NCI-H1417 (cell line): ENCODE data around the gene ABCF2.

ENCODE experiments used
- DNase-seq, 3 experiments: peaks; one replicate each; lab custom pipeline; 2025; lab: John Stamatoyannopoulos, UW

The ABCF2 gene

DNA sequence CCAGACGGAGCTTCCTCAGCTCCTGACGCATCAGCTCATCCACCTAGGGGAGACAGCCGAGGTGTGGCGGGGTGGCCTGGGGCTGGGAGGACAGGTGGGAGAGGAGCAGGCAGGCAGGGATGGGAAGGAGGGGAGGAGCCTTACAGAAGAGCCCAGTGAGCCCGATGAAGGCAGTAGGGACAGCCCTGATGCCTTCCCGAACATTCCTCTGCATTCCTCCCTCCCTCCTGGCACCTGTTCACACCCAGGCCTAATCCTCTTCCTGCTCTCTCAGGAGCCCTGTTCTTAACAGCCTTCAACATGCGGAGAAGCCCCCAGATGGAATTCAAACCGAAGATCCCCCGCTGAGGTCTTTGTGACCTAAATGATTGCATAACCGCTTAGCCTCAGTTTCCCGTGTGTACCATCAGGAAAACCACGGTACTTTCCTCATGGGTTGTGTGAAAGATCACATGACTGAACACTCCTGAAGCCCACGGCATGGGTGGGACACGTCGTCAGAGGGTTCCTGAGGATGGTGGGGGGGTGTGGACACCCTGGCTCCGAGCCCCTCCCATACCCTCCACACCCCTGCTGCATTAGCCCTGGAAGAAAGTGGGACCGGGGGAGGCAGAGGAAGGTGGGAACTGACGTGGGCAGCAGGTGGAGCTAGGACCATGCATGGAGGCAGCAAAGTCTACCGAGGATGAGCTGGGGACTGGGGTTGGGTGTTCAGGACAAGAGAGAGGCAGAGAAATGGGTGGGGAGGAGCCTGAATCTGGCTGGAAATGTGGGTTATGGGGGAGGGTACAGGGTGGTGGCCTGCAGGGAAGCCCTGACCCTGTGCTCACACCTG, 31.2 kb downstream of the ABCF2 start:
- no peak for DNase-seq

DNA sequence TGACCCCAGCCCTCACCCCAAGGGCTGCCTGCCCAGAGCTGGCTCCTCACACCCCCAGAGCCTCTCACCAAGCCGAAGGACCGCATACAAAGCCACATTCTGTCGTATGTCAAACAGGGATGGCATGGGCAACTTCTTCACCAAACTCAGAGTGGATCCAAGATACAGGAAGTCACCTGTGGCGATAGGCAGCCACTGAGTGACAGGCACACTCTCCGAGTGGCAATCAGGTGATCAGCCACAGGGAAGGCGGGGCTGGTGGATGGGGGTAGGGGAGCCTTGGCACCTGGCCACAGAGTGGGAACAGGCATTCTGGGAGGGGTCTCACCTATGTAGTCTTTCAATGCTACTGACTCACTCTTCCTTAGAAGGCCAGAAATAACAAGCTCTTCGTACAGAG, 32.8 kb downstream of the ABCF2 start:
- DNase-seq: no peak

DNA sequence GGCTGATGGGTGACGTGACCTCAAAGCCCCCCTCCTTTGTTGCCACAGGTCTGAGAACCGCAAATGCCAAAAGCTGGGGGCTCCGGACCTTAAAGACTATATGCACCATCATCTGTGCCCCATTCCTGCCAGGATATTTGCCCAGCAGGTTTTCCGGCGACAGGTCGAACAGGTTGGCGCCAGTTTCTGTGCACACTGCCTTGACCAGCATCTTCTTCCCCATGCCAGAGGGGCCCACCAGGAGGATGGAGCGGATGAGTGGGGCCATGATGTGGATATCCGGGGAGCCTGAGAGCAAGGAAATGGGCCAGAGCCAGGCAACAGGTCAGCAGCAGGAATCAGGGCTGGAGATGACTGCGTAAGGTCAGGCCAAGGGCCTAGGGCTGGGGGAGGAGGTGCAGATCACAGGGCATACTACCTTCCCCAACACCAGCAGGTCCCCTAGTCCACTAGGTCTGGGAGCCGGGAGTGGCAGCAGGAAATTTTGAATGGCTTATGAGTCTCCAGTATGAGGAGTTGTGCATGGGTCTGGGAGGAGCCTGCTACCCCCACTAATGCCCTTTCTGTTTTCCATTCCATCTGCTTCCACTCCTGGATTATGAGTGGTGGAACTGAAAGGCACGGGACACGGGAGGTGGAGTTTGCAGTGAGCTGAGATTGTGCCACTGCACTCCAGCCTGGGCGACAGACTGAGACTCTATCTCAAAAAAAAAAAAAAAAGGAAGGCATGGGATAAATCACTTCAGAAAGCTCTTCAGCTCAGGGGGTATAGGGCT, 33.6 kb downstream of the ABCF2 start:
- no peak for DNase-seq

DNA sequence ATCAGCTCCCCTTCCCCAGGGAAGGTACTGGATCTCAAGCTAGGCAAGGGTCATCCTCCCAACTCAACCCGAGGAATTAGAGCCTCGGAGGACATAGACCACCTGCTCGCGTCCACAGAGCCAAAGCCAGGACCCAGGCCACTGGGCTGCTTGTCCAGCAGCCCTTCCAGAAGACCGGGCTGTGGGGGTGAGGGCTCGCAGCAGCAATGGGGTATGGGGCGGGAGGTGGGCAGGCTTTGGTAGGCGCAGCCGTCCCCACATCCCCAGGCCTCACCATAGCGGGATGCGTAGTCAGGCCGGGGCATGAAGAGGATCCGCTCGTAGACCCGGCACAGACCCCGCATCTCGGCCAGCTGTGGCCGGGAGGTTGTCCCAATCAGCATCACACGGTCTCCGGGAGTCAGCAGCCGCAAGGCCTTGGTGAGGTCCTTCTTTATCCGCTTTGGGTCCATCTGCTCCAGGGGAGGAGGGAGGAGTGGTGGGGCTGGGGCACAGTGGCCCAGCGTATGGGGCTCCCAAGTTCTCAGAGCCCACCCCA, 34.9 kb downstream of the ABCF2 start:
- no peak for DNase-seq

DNA sequence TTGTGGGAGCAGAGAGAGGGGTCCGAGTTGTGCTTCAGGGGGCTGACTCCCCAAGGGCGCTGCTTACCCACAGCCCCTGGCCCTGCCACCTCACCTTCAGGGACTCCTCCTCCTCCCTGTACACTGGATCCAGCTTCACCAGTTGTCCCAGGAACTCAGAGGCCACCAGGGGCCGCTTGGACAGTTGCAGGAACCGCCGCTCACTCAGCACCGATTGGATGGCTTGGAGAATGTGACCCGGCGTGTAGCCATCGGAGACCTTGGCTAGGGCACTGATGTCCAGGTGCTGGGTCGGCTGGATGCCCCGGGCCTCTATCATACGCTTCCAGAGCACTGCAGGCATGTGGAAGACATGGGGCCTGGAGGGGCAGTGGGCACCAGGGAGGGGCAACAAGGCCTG, 35.5 kb downstream of the ABCF2 start:
- no peak for DNase-seq

DNA sequence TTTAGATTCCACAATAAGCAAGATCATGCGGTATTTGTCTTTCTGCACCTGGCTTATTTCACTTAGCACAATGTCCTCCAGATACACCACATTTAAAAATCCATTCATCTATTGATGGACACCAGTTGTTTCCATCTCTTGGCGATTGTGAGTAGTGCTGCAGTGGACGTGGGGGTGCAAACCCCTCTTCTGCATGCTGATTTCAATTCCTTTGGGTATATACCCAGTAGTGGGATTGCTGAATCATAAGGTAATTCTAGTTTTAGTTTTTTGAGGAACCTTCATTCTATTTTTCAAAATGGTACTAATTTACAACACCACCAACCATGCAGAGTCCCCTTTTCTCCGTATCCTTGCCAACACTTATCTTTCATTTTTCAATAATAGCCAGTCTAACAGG, 38.0 kb downstream of the ABCF2 start:
- DNase-seq: no peak

DNA sequence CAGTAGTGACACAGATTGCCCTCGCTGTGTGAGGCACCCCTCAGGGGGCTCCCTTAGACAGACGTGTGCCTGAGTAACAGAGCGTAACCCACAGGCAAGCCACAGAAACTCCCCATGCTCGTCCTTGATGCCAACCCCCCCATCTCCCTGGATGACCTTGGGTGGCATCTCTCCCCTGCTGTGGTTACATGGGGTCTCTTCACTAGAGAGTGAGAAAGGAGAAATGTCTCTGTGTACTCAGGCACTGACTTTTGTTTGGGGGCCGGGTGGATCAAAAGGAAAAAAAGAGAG, 38.8 kb downstream of the ABCF2 start:
- no peak for DNase-seq

DNA sequence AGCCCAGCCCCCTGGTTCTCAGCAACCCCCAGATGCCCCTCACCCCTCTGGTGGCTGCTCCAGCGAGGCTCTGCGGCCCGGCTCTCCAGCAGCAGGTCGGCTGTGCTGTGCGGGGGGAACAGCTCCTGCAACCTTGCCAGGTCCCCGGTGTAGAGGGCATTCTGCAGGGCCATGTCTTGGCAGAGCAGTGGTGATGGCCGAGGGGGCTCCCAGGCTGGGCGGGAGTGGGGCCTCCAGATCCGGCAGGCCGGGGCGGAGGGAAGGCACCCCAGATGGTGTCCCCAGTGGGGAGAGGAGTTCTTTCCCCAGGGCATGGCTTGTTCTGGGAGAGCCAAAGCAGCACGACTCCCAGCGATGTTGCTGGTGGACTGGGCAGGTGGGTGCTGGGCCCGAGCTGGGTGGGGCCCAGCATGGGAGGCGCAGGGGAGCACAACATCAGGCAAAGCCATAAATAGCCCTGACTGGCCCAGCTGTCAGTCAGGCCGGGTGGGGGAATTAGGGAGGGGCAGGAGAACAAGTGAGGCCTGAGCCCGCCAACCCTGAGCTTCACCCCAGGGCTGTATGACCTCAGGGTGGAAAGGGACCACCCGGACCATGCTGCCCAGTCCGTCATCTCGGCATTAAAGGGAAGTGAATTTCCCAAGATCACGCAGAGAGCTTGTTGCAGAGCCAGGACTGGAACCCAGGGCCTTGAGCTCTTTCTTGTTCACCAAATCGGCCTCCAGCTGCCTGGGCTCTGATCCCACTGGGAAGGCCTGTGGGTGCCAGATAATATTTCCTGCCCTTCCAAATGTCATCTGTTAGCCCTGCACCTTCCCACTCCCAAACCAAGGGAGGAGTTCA, 39.4 kb downstream of the ABCF2 start:
- DNase-seq: no peak

DNA sequence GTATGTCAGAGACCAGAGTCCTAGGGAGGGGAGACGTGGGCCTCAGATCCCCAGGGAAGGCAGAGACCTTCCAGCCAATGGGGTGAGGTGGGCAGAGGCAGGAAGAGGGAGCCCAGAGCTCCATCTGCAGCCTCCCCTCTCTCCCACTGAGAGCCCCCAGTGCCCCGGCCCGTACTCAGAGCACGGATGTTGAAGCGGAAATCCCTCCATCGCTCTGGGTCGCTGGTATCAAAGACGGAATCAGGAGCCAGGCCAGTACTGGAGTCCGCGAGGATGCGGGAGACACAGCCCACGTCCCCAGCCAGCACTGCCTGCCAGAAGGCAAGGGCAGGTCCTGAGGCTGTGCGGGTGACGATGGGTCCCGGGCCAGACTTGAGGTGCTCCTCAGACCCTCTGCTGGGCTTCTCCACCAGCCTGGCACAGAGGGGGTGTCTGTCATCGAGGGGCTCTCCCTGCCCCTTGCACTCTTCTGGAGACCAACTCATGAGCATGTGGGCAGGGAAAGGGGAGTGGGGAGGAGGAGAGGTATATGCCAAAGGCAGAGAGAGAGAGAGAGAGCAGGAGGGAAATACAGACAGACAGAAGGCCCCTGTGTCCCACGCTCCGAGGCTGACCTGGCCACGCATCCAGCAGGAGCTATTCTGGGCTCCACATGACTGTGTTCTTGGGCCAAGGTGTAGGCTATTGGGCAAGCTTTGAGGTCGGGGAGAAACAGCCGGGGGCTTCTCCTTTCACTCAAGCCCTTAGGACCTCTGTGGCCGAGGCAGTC, 40.2 kb downstream of the ABCF2 start, which contains the start of gene ASB10:
Gene ASB10, minus strand, starts transcription at position 611 of the 769 bp plus-strand sequence. Its CDS starts 120 bp downstream, at position 491.
- DNase-seq: no peak

DNA sequence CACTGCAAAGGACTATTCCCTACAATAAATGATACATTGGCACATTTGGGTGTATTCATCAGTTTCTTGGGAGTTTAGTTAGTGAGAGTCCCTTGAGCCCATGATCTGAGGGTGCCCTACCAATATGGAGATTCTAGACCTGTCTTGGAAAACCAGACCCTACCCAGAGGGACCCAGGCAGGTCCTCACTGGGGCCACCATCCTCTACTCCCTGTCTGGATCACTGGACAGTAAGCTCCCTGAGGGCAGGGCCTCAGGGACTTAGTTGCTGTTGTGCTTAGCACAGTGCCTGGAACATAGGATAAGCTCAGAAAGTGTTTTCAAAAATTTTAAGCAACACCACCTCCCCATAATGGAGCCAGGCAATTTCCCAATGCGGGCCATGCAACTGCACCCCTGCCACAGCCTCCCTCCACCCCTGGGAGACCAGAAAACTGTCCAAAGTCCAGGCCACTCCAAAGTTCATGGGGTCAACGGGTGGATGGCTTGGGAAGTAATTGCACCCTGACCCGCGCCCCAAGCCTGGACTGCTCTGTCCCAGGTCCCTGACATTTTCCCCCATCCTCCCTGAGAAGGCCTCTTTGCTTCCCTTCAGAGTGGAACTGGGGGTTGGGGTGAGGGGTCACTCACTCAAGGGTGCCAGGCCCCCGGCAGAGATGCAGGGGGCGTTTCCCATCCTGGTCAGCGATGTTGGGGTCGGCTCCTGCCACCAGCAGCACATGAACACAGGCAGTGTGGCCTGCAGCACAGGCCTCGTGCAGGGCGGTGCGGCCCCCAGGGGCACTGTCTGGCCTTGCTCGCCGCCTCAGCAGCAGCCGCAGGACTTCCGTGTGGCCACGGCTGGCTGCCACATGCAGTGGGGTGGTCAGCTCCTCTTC, 41.0 kb downstream of the ABCF2 start:
- DNase-seq: no peak

DNA sequence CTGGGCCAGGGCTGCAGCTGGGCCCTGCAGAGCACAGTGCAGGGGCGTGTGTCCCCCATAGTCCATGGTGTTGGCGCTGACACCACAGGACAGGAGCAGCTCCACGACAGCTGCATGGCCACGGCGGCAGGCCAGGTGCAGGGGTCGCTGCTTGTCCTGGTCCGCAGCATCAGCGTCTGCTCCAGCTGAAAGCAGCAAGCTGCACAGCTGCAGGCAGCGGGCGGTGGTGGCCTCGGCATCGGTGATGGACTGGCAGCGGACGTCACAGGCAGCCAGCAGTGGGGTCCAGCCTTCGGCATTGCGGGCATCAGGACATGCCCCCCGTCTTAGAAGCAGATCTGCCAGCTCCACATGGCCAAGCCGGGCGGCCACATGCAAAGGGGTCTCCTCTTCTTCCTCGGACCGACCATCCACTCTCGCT, 46.0 kb downstream of the ABCF2 start:
- no peak for DNase-seq

DNA sequence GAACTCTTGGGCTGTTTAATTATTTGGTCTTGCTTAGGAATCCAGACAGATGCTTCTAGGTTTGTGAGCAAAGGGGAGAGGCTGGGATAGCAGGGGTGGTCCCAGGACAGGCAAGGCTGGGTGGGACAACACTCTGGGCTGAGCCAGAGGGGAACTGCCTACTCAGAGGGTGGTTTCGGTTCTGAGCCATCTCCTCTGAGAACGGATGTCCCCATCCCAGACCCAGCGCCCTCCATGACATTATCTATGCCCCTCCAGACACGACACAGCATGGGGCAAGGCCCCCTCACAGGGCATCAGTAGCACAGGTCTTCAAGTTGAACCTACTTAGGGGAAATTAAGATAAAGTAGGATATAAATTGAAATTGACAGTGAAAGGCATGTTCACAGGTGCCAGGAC, 47.1 kb downstream of the ABCF2 start:
- DNase-seq: no peak

DNA sequence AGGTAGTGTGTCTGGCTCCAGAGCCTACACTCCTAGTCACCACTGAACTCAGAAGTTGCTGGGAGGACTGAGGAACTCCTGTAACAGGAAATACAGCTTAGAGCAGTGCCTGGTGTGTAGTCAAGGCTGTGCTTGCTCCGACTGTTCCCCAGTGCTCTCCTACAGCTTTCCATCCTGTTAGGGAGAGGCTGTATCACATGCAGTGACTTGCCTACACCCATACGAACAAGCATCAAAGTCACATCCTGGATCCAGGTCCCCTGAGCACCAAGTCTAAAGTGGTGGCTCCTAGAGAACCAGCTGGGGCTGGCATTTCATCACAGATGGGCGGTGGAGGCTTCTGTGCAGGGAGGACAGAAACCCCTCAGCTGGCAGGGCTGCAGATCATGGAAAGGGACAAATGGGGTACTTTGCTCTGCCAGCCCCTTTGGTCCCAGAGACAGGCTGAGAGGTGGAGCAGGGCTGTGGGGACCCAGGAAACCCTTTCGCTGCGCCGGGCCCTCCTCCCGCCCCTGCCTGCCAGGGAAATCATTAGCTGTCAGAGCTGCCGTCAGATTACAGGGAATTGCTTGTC, 47.6 kb downstream of the ABCF2 start:
- DNase-seq: no peak

DNA sequence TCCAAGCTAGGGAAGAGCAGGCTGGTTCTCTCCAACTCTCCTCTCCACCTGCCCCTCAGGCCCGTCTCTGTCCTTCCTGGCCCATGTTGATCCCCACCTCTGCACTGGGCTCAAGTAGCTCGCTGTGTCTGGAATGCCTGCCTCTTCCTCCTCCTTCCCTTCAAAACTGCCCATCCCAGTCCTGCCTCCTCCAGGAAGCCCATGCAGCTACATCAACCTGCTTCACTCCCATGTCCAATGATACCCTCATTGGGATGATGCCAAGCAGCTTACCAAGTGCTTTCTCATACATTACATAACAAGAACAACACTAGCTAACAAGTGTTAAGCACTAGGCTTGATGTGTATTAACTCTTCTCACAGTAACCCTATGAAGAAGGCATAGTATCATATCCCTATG, 48.2 kb downstream of the ABCF2 start:
- DNase-seq: no peak

DNA sequence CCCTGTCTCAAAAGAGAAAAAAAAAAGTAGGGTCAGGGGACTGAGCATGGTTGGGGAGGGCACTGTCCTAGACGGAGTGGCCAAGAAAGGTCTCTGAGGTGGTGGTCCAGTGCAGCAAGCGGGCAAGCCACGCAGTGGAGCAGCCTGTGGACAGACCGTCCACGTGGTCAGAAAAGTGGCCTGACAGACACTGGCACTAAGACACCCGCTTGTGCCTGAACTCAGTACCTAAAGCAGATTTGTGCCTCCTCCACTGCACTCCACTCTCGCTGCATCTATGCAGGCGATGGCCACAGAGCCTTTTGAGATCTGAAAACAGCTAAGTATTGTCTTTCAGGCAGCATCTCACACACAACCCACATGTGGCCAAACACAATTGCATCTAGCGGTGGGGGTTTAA, 48.8 kb downstream of the ABCF2 start:
- no peak for DNase-seq

DNA sequence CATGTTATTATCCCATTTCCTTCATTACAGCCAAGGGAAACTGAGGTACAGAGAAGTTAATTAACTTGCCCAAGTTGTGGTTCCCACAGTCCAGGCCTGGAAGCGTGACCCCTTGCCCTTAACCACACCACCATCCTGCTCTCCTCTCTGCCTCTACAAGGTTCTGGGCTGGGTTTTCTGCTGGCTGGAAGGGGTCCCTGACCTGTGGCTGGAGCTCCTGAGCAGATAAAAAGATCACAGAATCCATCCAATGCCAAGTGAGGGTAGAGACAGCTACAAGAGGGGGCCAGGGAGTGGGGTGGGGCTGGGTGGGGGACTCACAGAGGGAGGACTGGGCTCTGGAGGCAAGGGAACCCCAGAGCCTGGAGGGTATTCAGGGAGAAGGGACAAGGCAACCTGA, 49.7 kb downstream of the ABCF2 start:
- DNase-seq: no peak

DNA sequence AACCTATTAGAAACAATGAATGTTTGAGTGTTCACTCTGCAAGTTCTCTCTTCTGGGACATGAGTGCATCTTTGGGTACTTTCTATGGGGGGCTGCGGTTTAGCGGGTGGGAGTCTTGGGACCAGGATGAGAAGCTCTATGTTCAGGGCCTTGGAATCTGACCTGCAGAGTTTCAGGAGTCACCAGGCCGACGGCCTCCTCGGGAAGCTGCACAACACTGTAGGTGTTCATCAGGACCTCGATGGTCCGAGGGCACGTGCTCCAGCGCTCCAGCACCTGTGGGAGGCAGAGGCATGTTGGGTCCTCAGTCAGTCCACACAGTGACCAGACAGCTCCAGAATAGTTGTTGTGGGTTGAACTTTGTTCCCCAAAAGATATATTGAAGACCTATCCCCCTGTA, 50.6 kb downstream of the ABCF2 start:
- no peak for DNase-seq

DNA sequence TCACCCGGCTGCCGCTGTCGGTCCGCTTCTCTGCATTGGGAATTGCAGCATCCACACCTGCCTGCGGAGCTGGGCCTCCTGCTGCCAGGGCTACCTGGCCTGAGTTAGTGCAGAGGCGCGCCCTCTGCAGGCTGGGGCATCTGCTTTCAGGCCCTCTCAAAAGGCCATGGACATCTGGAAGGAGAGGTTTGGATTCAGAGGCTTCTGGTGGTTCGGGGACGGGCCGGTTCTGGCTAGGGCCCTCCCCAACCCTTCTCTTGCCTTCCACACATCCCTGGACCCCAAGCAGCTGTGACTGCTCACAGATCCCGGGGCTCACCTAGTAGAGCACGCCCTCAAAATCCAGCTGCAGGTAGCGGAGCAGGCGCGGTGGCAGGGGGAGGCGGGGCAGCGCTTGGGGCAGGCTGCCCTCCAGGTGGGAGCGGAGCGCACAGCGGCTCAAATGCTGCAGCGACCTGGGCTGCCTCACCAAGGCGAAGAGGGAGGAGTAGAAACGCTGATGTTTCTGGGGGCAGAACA, 51.2 kb downstream of the ABCF2 start:
- no peak for DNase-seq

DNA sequence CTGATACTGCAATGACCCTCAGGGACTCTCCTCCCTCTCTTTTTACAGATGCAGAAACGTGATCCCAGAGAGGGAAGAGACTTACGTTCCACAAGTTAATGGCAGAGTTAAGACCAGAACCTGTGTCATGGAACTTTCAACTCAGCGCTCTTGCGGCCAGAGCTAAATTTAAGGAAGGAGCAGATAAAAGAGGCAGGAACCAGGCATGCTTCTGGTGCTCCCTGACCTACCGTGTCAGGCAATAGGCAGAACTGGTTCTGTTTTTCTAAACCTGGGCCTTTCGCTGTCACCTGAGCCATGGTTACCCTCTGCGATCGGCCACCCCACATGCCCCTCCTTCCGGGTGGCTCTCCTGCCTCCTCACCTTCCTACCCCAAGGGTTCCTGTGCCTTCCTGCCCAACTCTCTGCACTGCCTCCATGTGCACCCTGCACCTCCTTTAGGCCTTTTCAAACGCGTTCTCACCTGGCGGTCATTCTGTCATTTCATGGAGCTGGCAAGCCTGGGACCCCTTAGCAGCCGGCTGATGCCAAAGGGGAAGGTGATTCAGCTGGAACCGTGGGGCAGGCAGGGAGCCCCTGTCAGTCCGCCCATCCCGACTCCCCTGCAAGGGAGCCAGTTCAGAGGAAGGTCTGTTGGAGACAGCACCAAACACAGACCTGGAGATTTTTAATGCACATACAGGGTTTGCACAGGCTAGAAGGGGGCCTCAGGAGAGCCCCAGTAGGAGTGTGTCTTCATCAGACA, 51.8 kb downstream of the ABCF2 start:
- no peak for DNase-seq
